Stimulated activated CD4-positive, alpha-beta T cell treated with anti-CD3 and anti-CD28 coated beads, TNF-alpha, amount 100 ng/mL, for 24 hours (primary cell): ENCODE data around the gene CDC37L1.
A peak's percentile ranks its signal among the peaks of the same experiment; 100 is the strongest.

Experiments used
- DNase-seq, 3 experiments: peaks; one replicate each; pipeline ENCODE4 v3.0.0-alpha.2; 2020; ENCODE audit warnings: low read depth in 3 of 3

Gene CDC37L1

DNA sequence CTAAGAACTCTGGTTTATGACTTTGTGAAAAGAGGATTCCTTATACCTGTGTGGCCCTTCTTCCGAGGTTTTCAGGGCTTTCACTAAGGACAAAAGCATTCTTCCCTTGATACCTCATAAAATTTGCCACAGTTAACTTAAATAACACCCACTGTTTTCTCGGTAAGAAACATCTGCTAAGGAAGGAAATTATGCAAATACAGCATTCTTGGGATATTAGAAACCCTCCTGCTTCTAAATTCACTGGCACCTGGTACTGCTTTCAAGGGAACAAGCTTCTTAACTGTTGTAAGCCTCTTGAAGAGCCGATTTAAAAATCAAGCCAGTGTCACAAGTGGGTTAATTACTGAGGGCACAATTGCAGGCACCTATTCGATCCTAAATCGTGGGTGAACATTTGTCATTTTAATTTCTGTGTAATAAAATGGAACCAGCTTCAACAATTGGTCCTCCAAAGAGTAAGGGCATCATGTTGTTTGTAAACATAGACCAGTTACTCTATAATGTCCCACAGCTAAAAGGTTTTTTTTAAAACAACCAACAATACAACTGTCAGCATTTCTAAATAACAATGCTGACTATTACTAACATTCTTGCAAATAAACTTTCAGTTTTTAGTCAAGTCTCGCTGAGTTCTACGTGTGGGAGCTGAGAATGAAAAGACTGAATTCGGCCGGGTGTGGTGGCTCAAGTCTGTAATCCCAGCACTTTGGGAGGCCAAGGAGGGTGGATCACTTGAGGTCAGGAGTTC, 35.1 kb downstream of the CDC37L1 start:
- DNase-seq, result no peak

DNA sequence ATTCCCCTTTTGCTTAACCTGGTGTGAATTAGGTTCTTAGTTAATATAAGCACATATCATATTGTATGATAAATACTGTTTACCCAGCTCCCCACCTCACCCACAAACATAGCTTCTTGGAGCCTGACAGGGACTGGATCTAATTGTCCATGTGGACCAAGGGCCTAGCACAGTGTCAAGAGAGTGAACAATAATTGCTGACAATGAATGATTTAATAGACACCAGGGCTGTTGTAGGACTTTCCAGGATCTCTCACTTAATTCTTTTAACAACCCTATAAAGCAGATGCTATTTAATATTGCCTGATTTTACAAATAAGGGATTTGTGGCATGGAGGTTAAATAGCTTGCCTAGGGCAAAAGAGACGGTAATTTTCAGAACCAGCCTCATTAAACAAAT, 36.8 kb downstream of the CDC37L1 start:
- DNase-seq, result no peak

DNA sequence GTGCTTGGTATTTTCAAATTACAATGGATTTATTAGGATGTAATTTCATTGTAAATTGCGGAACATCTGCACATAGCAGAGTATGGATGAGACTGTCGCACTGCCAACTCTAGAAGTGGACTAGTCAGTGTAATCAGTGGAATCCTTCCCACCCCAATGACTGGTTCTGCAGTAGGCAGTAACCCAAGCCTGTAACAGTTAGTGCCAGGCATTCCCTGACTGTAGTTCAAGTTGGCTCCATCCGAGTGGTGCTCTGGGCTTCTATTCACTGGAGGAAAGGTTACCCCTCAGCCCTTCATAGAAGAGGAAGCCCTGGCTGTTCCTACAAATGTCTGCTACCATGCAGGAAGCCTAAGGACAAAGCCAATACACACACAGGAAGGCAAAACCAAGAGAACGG, 38.4 kb downstream of the CDC37L1 start:
- DNase-seq, result no peak

DNA sequence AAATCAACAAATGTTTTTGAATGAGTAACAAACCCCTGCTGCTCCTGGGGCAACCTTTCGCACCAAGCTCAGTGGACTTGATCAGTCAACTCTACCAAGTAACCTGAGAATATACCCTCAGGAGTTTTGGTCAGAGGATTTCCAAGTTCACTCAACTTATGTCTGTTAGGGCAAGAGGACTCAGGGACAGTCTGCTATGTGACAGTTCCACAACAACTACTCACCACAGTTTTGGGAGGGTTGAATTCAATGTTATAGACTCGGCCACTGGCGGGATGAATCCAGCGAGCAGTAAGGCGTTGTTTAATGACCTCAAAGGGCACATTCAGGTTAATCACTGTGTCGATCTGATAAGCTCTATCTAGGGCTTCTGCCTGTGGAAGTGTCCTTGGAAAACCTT, 39.5 kb downstream of the CDC37L1 start:
- no peak for DNase-seq

DNA sequence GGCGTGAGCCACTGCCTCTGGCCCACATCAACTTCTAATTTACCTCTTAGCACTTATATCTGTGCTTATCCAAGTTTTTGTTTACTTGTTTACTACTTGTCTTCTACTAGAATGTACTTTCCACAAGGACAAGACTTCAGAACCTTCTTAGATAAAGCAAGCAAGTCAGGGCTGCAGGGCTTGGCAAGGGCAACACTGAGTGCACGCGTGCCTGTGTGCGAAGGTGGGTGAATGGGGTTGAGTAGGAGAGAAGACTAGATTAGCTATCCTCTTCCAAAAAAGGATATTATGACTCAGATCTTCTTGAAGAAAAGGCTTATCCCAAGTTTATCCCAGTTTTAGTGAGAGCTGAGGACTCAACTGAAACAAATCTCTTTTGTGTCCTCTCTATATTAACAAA, 42.4 kb downstream of the CDC37L1 start:
- no peak for DNase-seq

DNA sequence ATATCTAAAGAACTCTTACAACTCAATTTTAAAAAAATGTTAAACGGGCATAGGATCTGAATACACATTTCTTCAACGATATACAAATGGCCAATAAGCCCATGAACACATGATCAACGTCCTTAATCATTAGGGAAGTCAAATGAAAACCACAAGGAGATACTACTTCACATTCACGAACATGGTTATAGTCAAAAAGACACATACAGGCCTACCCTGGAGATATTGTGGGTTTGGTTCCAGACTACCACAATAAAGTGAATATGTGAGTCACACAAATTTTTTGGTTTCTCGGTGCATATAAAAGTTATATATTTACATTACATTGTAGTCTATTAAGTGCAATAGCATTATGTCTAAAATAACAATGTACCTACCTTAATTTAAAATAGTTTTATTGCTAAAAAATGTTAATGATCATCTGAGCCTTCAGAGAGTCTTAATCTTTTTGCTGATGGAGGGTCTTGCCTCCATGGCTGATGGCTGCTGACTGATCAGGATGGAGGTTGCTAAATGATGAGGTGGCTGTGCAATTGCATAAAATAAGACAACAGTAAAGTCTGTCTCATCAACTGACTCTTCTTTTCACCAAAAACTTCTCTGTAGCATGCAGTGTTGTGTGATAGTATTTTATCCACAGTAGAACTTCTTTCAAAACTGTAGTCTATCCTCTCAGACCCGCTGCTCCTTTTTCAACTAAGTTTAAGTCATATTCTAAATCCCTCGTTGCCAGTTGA, 46.5 kb downstream of the CDC37L1 start:
- no peak for DNase-seq

DNA sequence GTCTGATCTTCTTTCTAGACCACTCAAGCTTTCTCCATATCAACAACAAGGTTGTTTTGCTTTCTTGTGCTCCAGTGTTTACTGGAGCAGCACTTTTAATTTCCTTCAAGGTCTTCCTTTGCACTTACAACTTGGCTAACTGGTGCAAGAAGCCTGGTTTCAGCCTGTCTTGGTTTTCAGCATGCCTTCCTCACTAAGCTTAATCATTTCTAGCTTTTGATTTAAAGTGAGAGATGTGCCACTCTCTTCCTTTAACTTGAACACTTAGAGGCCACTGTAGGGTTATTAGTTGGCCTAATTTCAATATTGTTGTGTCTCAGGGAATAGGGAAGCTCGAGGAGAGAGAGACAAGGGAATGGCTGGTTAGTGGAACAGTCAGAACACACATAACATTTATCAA, 48.2 kb downstream of the CDC37L1 start:
- no peak for DNase-seq

DNA sequence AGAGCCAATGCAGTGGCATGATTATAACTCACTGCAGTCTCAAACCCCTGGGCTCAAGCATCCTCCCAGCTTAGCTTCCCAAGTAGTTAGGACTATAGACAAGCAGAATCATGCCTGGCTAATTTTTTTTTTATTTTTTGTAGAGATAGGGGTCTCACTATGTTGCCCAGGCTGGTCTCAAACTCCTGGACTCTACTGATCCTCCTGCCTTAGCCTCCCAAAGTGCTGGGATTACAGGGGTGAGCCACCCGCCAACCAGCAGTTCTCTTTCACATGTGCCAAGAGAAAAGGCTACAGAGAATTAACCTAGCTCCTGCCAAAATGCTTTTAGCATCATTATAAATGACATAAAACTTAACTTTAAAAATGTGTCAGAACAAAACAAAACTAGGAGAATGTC, 53.5 kb downstream of the CDC37L1 start:
- no peak for DNase-seq

DNA sequence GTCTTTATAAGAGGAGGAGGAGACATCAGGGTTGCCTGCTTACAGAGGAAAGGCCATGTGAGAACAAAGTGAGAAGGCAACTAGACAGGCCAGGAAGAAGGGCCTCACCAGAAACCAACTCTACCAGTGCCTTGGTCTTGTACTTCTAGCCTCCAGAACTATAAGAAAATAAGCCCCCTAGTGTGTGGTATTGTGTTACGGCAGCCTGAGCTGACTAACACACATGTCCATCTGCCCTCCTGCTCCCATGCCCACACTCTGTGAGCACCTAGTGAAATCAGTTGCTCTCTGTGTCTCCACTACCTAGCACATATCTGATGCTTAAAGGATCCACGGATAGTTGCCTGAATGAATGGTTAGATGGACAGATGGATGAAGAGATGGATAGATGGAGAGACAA, 54.8 kb downstream of the CDC37L1 start:
- DNase-seq, result no peak

DNA sequence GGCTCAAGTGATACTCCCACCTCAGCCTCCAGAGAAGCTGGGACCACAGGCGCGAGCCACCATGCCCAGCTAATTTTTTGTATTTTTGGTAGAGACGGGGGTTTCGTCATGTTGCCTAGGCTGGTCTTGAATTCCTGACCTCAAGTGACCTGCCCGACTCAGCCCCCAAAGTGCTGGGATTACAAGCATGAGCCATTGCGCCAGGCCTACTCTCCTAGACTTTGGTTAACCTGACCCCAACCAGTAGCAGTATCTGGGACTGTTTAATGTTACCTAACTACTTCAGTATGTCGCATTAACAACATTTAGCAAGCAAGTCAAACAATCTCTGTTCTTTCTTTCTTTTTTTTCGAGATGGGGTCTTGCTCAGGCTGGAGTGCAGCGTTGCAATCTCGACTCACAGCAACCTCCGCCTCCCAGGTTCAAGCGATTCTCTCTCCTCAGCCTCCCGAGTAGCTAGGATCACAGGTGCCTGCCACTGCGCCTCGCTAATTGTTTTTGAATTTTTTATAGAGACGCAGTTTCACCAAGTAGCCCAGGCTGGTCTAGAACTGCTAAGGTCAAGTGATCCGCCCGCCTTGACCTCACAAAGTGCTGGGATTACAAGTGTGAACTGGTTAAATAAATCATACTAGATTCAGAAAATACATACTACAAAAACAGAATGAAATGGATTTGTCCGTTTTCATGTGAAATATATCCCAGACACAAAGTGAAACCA, 59.7 kb downstream of the CDC37L1 start:
- DNase-seq, result no peak

DNA sequence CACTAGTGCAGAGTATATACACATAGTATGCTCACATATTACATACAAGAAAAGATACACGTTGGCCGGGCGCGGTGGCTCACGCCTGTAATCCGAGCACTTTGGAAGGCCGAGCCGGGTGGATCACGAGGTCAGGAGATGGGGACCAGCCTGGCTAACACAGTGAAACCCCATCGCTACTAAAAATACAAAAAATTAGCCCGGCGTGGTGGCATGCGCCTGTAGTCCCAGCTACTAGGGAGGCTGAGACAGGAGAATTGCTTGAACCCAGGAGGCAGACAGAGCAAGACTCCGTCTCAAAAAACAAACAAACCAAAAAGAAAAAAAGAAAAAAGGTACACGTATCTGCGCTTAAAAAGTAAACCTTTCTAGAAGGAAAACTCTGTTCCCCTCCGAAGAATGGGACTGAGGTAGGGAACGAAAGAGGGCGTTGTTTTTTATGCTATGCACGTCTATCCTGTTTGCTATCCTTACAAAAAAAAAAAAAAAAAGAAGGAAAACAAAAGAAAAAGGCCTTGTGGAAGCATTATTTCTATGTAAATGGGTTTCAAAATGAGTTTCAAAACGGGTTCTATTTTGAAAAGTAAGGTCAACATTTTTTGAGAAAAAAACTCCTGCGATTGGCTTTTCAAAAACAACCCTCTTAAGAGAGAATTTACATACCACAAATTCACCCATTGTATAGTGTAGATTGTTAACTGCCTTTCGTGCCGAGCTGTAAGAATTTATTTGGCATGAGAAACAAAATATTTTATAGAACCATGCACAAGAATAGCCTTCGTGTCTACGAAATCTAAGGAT, 60.4 kb downstream of the CDC37L1 start:
- DNase-seq, result no peak

DNA sequence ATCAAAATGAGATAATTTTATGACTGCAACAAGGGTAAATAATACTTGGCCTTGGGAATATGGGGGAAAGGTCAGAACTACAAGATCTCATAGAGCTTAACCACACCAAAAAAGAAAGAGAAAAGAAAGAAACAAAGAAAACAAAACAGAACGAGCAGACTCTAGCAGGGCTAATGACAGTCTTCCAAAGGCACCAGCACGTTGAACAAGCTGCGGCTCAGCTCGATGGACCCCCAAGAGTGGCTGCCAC, 60.9 kb downstream of the CDC37L1 start:
- DNase-seq, result no peak

DNA sequence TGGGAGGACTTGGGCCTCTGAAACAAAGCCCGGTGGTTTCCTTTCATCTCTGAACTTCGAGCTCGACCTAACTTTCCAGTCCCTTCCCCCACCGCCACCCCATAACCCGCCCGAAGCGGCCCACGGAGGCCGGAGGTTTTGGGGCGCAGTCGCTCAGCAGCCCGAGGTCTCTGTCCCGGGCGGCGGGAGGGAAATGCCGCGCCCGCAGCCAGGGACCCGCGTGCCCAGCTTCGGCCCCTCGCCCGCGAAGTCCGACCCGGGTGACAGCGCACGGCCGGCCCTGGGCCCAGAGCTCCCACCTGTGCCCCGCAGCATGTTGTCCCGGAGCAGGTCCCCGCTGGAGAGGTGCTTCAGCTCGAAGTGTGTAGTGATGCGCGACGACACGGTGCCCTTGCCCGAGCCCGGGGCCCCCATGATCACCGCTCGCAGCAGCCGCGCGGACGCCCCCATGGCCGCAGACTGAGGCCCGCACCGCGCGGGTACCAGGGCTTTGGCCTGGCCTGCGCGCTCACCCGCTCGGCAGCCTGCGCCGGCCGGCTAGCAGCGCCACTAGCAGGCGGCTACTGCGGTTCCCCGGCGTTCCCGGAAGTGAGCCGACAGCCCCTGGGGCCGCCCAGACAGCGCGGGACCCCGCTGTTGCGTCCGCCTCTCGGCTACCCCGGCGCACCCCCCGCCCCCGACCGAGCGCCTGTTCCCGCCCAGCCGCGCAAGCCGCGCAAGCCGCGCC, 61.4 kb downstream of the CDC37L1 start, which contains the start of gene AK3:
AK3 (minus strand) TSS at position 565 of the 727 bp plus-strand sequence; CDS start at position 450, 115 bp downstream.
- DNase-seq, result peak; percentile 54 to 85 (median 70)

DNA sequence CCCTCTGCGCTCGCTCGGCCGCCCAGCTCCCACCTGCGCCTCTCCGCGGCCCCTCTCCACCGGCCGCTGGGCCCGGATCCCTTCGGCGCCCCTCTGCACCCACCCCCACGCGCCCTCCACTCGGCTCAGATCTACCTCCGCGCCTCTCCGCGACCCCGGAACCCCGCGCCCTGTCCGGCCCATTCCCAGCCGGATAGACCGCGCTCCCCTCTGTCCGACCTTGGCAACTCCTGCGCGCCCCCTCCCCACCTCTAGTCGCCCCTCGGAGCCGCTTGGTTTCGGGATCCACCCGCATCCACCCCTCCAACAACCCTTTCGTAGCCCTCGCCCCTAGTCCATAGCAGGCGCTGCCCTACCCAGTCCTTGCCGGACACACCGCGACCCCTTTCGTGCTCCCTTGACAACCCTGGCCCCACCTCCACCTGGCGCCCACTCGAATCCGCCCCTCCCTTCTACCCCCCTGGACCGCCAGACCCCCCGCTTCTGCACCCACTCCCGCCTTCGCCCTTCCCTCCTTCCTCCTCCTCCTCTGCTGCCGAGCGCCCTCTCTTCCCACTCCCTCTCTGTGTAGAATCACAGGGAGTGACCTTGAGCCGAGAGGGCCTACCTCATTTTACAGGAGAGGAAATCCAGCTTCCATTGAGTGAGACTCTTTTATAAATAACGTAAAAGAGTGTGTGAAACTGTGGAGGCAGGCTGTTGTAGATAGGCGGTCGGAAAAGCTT, 62.2 kb downstream of the CDC37L1 start:
- no peak for DNase-seq

DNA sequence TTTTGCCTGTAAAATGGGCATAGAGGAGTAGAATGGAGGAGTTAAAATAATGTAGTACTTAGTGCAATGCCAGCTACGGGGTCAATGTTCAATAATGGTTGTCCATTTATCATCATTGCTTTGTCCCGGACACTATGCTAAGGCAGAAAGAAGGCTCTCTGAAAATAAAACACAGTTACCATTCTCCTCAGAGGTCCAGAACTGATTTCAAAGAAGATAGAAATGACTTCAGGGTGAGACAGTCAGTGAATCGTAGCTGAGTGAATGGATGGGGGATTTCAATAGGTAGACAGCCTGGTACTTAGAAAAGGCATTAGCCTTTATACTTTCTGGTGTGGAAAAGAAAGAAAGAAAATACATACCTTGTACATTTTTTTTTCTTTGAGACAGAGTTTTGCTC, 62.9 kb downstream of the CDC37L1 start:
- DNase-seq, result no peak

DNA sequence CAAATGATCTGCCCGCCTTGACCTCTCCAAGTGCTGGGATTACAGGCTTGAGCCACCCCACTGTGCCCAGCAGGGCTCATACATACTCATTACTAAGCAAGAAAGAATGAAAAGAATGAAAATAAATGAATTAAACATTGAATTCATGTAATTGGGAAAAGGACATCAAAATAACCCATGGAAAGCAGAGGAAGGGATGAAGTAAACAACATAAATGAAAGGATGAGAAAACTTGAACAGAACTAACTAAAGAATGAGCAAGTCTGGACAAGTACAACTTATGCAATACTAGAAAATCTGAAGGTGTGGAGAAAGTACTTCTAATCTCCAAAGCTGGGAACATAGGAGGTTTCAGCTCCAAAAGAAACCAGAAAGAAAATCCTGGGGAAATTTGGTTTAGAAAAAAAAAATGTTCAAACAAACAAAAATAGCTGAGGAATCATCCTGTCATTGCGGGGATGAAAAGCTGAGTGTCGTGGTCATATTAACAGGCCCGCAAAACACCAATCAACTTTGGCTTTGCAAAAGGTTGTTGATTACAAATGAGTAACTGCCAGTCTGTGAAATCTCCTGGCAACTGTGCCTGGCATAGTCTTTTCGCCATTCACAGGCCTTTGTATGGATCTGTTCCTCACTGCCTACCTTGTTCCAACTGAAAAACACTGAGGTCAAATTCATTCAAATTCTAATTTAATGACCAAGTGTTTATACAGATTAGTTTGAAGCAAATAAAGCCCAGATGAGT, 63.9 kb downstream of the CDC37L1 start:
- DNase-seq, result no peak

DNA sequence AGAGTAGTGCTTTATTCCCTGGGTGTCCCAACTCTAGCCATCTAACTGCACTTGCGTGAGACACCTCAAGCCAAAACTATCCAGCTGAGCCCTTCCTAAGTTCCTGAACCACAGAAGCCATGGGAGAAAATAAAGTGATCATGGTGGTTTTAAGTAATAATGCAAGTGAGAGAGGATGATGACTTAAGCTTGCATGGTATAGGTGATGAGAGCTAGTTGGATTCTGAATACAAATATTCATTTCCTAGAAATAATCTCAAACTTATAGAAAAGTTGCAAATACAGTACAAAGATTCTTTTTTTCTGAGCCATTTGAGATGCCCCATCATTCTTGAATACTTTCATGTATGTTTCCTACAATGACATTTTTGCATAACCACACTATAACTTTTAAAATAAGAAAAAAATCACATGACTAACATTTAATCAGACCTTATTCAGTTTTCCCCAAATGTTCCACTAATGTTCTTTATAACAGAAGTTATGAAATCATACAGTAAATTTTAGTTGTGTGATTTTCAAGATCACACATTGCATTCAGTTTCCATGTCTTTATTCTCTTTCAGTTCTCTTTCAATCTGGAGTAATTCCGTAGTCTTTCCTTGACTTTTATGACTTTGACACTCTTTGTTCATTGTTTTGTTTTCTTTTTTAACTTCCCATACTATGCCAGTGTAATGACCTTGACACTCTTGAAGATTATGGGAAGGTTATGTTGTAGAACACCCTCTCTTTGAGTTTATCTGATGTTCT, 67.1 kb downstream of the CDC37L1 start:
- DNase-seq, result no peak

DNA sequence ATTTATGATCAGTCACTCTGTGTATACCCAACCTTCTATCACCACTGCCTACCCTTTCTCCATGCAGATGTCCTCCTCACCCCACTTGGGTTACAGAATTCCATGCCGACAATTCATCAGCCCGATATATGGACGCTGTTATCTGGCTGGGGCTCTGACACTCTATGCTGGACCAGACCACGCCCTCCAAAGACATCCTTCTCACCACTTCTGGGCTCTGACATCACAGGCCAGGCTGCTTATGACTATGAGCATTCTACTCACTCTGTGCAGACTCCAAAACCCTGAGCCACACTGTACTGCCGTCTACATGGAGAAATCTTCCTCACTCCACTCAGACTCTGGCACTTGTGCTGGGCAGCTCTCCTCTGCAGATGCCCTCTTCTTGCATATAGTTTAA, 69.2 kb downstream of the CDC37L1 start:
- no peak for DNase-seq

DNA sequence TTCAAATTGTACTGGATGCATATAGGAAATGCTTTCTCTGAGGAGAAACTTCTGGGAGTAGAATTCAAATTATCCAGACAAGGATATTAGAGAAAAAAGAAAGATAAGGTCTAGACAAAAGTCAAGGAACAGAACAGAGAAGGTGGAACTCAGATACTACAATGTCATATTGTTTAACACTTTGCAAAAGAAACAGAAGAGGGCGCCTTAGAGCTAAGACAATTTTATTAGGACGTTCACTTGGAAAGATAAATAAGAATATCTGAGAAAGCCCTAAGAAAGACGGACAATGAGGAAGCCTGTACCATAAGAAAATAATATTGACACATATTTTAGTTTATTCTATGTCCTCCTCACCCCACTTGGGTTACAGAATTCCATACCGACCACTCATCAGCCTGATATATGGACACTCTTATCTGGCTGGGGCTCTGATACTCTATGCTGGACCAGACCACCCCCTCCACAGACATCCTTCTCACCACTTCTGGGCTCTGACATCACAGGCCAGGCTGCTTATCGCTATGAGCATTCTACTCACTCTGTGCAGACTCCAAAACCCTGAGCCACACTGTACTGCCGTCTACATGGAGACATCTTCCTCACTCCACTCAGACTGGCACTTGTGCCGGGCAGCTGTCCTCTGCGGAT, 70.8 kb downstream of the CDC37L1 start:
- DNase-seq, result no peak
